DLD1 (cell line): ENCODE results near the gene BTBD6.
"Not testable (repeated sequence)": the region's sequence is repeated elsewhere in the genome, so short reads cannot be mapped to it uniquely, and the experiment has no call there.

Experiments used
- in situ Hi-C: cut with HindIII; loops from 2 replicates; pipeline ENCODE4 v1.10.0; 2017; ENCODE audit warnings: low sequenced_read_pairs

BTBD6 gene

DNA sequence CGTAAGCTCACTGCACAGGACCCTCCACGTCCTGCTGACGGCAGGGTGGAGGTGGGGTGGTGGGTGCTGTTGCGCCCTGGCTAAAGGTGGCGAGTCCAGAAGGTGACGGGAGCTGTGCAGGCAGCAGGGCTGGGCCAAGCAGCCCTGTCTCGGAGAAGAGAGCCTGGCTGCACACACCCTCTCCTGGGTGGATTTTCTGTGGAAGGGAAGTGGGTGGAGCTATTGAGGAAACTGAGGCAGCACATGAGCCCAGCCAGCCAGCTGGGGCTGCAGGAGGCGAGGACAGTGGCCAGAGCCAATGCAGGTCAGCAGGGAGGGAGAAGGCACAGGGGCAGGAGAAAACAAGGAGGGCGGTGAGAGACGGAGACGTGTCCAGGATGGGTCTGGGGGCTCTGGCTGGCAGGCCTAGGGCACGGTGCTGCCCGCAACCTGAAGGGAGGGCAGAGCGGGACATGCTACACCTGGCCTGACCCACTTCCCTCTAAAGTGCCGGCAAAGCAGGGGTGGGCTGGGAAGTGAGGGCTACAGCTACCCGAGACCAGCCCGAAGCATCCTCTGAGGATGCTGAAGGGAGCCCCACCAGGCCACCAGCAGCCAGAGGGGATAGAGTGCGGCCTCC is 20.5 kb downstream of the BTBD6 start:
- in situ Hi-C loops = no loop called here

DNA sequence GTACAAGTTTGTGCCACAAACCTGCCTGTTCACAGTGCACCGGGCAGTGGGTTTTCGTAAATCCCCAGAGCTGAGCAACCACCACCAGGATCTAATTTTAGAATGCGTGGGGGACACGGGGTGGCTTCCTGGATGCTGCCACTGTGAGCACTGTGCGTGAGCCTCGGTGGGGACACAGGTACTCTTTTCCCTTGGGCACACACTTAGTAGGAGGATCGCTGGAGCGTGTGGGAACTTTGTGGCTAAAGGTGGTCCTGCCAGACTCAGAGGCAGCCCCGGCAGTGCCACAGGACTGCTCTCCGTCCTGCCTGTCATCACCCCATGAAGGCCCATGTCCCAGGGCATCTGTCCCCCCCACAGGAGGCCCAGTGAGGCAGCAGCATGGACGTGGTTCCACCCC is 21.1 kb downstream of the BTBD6 start:
- in situ Hi-C loops = no loop called here

DNA sequence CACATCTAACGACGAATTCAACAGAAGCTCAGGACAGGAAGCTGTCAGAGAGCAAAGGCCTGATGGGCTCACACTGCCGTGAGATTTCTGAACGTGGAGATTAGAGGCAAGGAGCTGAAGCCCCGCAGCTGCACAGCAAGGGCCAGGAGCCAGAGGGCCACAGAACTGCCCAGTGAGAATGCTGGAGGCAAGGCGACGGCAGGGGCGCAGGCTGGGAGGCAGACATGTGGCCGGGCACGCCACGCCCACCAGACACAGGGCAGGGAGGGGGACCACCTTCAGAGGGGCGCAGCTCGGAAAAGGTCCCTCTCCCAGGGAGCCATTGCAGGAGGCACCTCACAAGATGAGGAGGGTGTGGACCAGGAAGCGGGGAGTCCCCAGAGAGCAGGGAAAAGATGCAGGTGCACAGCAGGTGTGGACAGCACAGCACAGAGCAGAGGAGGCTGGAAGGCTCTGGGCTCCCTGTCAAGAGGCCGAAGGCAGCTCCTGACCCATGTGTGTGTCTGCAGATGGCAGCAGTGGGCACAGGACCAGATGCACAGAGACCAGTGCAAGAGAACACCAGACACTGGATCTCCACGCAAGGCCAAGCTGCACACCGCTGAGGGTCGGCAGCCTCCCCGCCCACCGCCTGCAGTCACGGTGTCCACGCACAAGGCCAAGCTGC is 23.0 kb downstream of the BTBD6 start:
- in situ Hi-C loops = no loop called here

DNA sequence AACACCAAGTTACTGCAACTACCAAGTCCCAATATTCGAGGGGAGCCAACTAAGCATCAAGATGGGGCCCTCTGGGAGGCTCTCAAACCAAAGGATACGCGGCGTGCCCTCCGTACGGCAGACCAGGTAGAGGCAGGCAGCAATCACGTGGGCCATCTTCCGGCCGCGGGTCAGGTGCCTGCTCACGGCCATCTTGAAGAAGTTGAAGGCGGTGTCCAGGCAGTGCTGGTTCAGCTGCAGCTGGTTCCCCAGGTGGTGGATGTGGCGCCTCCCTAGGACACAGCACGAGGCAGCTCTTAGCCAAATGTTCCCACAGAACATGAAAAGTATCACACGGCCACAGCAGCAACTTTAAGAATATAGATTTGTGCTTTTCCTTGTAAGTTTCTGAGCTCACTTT is 24.3 kb downstream of the BTBD6 start:
- in situ Hi-C loops = no loop called here

DNA sequence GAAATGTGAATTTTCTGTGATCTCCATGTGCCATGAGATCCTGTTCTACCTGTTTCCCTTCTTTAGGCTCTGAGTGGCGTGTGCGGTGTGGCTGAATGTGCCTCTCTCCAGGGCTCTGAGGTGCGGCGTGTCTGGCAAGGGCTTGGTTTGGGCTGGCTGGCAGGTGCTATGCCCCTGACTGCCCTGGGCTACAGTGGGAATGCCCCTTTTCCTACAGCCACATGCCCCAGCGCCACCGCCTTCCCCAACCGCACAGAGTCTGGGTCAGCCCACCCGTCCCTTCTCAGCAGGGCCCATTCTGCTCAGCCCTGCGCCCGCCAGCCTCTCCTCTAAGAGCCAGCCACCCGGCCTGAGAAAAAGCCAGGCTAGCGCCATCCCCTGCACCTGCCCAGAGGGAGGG is 24.7 kb downstream of the BTBD6 start:
- in situ Hi-C loops = no loop called here

DNA sequence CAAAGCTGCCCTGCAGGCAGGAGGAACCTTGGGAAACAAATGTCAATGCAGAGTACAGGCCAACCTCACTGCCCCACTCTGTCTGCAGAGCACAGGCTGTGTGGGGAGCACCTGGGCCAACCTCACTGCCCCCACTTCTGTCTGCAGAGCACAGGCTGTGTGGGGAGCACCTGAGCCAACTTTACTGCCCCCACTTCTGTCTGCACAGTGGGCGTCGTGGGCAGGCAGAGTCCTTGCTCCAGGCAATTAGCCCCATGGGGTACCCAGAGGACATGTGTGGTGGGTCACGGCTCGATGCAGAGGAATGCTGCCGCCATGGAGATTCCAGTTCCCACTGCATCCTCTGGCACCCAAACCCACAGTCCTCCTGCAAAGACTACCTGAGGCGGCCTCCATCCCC is 26.3 kb downstream of the BTBD6 start:
- in situ Hi-C loops = no loop called here

DNA sequence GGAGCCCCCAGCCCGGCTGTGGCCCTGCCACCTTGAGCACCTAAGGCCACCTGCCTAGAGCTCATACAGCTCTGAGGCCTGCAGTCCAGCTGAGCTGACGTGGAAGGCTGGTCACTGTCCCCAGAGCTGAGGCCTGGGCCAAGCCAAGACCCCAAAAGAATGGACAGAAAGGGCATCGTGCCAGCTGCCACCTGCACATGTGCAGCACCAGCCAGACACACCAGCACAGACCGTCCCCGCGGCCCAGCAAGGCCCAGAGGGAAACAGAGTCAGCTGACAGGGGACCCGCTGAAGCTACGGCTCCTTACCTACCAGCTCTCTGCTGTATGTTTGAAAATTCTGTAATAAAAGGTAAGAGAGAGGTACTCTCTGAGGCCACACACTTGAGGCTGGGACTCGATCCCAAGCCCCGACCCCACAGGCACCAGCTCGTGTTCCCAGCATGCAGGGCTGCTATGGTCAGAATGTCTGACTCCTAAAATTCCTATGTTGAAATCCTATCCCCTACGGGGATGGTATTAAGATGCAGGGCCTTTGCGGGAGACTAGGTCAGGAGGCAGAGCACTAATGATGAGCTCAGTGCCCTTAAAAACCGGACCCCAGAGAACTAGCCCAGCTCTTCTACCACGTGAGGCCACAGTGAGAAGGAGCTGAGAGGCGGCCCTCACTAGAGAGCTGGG is 27.1 kb downstream of the BTBD6 start:
- in situ Hi-C loops = no loop called here

DNA sequence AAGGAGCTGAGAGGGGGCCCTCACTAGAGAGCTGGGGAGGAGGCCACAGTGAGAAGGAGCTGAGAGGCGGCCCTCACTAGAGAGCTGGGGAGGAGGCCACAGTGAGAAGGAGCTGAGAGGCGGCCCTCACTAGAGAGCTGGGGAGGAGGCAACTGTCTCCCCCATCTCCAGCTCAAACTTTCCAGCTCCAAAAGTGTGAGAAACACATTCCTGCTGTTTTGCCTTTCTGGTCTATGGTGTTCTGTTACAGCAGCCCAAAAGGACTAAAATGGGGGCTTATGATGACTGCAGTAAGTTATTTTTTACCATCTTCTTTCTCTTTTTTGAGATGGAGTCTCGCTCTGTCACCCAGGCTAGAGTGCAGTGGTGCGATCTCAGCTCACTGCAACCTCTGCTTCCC is 29.1 kb downstream of the BTBD6 start:
- in situ Hi-C loops = not testable (repeated sequence)

DNA sequence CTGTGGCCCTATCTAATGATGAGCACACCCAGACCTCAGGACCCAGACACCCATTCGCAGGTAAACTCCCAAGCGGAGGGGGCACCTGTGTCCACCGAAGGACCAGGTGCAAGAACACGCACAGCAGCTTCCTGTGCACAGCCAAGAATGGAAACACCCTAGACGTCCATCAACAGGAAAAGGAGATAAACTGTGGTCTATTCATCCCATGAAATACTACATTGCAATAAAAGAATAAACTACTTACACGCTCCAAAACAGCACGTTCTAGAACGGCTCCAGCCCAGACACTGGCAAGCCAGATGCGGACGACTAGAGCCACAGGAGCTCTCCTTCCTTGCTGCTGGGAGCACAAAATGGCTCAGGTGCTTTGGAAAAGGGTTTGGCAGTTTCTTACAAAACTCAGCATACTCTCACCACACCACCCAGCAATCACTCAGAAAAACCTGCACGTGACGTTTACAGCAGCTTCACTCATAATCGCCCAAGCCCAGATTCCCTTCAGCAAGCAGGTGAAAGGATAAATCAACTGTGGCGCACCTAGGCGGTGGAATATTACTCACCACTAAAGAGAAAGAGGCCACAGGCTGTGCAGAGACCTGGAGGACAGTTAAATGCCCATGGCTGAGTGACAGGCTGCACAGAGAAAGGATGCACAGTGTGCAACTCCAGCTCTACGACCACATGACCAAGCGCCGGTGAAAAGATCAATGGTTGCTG is 31.5 kb downstream of the BTBD6 start:
- in situ Hi-C loops = no loop called here

DNA sequence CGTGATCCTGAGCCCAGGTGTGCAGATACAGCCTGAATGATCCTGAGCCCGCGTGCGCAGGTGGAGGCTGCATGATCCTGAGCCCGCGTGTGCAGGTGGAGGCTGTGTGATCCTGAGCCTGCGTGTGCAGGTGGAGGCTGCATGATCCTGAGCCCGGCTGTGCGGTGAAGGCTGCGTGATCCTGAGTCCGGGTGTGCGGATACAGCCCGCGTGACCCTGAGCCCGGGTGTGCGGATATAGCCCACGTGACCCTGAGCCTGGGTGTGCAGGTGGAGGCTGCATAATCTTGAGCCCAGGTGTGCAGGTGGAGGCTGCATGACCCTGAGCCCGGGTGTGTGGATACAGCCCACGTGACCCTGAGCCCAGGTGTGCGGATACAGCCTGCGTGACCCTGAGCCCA is 32.2 kb downstream of the BTBD6 start:
- in situ Hi-C loops = no loop called here

DNA sequence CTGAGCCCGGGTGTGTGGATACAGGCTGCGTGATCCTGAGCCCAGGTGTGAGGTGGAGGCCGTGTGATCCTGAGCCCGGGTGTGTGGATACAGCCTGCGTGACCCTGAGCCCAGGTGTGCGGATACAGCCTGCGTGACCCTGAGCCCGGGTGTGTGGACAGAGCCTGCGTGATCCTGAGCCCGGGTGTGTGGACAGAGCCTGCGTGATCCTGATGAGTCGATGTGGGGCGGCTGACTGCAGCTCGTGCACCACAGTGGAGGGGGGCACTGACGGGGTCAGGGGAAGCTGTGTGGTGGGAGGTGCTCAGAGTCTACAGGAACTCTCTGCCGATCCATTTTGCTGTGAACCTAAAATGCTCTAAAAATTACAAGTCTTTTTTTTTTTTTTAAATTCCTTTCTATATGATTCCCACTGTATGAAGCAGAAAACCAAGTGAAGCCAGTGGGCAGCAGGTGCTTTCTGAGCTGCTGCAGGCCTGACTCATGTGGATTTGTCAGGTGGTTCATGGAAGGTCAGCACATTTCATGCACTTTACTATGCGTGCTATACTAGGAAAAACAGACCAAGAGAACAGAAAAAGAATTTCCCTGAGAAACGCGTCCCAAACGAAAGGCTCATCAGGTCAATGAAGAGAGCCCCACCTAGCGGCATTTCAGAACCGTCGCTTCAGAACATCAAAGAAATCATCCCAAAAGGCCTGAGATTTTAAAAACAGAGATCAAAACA is 33.2 kb downstream of the BTBD6 start:
- in situ Hi-C loops = no loop called here

DNA sequence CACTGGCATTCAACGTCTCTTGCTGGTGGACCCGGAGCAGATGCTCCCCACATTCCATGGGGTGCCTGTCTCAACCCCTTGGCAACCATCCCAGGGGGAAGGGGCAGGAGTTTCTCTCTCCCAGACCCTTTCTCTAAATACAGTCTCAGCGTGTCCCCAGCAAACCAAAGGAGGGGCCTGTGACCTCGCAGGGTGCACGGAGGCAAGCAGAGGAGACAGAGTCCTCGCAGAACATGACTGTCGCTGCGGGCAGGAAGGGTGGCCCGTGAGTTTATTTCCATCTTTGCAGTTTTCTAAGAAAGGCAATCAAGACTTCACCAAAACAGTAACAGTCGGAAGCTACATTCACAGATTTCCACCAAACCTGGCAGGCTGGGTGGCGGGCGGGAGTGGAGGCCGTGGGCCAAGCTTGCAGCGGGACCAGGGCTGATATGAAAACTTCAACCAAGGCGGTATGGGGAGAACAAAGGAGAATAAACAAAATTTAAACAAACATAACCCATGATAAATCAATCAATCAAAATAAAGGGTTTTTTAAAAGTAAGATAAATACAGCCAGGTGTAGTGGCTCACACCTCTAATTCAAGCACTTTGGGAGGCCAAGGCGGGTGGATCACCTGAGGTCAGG is 33.9 kb downstream of the BTBD6 start:
- in situ Hi-C loops = no loop called here

DNA sequence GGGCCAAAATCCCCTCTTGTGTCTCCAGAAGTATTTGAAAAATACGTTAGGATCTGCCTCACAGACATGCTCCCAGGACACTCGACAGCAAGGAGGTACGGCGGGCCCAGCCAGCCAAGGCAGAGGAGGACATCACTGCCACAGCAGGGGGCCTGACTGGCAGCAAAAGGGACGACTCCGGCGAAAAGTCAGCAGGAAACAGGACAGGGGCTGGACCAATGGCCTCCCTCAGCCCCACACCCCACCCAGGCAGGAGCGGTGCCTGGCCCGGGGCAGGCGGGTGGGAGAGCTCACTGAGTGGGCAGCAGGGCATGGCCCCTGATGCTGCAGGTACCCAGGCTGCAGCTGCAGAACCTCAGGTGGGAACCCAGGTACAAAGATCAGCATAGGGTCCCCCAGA is 34.7 kb downstream of the BTBD6 start:
- in situ Hi-C loops = no loop called here

DNA sequence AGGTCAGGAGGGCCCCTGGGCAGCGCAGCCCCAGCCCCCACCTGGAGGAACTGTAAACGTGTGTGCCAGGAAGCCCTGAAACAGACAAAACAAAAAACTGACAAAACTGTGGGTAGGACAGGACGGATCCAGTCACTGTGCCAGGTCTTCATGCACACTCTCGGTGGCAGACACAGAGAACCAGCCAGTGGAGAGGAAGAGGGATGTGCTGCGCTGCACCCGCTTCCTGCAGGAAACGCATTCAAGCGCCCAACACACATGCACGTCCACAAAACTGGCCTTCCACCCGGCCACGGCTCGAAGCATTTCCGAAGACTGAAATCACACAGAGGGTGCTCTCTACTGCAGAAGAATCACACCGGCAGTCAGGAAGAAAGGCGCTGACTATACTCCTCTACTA is 35.6 kb downstream of the BTBD6 start:
- in situ Hi-C loops = no loop called here

DNA sequence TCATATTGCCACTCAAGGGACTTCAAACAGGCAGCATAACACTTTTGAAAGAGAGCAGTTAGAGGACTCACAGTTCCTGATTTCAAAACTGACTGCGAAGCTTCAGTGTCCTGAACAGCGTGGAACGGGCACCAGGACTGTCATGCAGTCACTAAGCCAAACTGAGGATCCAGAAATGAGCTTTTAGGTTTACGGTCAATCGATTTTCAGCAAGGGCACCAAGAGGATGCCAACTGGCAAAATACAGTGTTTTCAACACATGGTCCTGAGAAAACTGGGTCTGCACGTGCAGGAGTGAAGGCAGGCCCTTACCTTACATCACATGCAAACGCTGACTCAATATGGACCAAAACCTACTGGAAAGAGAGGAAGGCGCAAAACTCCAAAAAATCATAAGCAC is 36.8 kb downstream of the BTBD6 start:
- in situ Hi-C loops = no loop called here

DNA sequence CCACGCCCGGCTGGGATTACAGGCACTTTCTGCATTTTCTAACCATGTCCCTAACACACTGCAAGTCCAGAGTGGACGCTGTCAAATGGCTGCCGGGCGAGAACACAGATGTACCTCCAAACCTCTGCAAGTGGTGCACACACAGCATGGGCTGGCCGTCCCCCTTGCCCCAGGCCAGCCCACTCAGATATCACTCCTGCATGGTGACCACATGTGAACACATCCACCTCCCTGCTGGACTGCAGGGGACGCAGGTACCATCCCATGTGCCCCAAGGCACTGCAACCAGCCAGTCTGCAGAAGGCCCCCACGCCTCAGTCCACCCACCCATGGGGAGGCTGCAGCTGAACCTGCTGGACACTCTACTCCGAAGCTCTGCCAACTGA is 38.4 kb downstream of the BTBD6 start:
- in situ Hi-C loops = no loop called here

DNA sequence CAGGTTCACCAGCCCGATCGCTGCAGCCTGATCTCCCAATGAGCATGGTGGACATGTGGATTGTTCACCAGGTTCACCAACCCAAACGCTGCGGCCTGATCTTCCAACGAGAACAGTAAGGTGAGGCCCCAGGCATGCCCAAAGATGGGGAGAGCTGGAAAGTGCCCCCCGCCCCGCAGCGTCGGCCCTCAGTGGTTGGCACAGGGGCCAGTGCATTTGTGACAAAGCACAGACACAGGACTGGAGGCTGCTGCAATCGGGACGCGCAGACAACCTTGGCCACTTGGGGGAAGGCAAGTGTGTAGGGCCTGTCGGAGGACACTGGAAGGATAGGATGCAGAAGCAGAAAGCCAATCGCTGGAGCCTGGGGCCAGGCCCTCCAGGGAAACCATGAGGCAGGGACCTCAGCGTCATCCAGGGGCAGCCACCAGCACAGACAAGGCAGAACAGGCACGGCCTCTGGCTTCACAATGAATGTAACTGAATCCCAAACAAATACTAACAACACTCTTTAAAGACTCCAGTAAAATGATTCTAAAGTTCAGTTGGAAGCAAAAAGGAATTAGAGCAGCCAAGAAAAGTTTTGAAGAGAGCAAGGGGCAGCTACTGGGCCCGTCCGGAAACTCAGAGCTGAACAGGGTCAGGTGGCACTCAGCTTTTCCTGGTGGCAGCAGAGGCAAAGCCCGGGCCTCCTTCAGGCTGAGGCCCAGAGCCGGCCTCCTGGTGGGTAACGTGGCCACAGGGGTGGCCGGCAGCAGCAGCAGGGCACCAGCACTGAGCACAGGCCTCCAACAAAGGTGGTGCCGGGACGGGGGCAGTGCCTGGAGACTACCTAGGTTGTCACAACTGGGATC is 39.1 kb downstream of the BTBD6 start:
- in situ Hi-C loops = no loop called here

DNA sequence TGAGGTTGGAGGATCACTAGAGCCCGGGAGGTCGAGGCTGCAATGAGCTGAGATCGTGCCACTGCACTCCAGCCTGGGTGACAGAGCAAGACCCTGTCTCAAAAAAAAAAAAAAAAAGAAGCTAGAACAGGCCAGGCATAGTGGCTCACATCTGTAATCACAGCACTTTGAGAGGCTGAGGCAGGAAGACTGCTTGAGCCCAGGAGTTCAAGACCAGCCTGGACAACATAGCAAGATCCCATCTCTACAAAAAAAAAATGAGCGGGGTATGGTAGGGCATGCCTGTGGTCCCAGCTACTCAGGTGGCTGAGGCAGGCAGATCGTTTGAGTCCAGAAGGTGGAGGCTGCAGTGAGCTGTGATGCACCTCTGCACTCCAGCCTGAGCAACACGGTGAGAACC is 40.6 kb downstream of the BTBD6 start:
- in situ Hi-C loops = not testable (repeated sequence)

DNA sequence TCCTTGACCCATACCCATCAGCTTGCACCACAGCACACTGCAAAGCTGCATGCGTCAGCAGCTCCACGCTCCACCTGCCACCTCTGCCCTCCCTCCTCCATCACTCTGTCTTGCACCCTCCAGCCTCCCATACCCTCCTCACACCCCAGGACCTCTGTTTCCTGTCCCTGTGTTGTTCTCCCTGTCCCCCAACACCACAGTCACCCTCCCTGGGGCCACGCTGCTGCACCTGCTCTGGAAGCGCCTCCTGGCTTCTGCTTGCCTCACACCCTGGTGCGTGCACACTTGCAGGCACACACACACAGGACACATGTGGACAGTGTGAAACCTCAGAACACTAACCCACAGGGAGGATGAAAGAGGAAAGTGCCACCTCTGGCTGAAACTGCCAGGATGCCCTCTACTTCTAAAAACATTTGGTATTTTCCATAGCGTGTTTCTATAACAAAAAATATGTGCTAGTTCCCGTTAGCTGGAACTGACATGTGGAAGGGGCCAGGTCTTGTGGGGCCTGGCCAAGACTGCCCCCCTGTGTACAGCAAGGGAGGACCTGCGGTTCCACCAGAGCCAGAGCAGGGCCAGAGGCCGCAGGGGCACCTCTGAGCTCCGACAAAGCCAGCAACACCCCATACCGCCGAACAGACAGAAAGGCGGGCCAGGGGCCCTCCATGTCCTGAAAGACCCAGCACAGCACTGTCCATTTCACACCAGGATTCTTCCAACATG is 42.5 kb downstream of the BTBD6 start:
- in situ Hi-C loops = no loop called here
